ENCODE data around the gene TOX2.

The TOX2 gene

DNA sequence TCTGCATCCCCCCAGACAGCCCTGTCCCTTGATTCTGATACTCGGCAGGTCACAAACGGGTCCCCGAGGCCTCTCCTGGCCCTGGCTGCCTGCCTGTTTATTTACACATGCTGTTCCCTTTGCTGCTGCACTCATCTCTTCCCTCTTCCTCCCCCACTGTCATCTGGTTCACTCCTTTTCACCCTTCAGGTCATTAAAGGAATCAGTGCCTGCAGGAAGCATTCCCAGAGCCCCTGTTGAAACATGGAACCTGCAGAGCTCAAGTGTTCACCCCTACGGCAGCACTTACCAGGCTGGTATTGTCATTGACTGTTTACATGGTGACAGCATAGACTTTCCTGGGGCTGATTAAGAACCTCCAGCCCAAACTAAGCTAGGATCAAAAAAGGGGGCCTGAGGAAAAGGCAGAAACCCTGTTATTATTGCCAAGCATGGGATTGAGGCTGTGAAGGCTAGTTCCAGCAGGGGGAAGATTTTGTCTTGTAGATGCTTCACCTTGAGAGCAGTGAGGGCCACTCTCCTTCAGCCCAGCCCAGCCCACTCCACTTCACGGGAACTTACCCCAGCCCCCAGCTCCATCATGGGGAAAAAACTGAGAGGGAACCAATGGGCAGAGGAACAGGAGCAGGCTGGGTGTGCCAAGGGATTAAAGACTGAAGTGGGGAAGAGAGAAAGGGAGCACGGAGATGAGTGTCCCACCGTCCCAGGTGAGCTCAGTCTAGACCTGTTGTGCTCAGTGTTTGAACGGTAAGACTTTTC lies 199.1 kb downstream of the TOX2 start:
- no peak for DNase-seq

DNA sequence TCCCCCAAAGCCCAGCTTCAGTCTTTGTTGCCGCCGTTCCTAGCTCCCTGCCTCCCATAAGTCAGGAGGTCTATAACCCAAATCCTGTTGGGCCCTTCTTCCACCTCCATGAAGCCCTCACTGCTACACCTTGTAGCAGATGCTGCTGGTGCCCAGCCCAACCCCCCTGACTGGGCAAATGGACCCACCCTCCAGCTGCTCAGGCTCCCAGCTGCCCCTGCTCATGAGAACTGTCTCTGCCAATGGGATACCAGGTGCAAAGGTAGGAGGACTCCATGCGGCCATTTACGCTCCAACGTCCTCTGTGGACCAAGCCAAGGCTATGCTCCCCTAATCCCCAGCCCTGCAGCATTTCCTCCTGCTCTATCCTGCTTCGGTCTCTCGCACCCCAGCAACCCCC lies 200.5 kb downstream of the TOX2 start:
- no peak for DNase-seq

DNA sequence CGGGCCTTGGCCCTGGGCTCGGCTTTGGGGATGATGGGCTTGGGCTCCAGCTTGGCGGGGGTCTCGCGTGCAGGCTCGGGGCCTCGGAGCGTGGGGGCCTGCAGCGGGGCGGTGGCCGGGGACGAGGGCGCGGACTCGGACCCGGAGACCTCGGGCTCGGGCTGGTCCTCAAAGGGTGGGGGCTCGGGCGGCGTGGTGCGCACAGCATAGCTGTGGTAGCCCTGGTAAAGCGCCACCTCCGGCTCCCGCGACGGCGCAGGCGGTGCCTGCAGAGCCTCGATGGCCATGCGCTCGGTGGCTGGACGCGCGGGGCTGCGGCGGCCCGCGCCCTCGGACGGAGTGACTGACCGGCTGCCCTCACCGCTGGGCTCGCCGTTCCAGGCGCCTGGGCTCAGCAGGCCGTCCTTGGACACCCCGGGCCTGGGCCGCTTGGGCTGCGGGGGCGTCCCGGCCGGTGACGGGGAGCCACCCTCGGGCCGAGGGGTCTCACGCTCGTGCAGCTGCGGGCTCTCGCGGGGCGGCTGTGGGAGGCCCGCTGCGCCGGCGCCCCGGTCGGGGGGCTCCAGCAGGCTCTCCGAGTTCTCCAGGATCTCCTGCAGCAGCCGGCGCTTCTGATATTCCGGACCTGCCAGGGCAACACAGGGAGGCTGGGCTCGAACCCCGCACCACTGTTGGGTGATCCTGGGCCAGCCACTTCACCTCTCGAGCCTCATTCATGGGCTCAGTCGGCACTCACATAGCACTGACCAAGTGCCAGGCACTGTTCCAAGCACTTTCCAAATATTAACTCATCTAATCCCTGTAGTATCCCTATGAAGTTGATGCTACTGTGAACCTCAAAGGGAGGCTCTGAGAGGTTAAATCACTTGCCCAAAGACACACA lies 201.4 kb downstream of the TOX2 start:
- no peak for DNase-seq

DNA sequence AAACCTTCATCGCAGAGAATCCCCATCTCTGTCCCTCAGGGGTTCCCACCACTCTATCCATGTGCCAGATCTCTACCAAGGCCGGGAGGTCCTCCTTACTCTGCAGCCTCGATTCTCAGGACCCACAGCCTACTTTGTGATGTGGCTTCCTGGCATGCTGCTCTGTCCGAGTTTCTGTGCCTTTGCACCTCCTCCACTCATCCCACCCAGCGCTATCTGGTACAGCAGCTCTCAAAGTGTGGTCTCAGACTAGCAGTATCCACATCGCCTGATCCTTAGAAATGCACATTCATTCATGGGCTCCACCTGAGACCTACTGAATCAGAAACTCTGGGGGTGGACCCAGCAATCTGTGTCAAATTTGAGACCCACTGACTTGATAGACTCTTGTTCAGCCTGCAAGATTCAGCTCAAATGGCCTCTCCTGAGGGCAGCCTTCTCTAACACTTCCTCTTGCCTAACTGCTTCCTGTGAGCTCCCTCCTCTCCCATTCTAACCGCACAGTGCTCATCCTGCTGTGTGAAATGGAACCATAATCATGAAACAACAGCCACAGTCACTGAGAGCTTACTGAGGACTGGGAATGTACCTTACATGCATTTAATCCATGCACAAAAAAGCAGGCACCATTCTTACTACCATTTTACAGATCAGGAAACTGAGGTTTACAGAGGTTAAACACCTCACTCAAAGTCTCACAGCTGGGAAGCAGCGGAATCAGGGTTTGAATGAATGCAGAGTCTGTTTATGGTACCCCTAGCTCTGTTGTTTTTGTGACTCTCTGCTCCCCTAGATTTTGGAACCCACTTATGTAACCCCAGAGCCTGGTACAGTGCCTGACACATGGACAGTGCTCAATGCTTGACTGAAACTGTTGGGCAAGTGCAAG lies 202.9 kb downstream of the TOX2 start:
- no peak for DNase-seq

DNA sequence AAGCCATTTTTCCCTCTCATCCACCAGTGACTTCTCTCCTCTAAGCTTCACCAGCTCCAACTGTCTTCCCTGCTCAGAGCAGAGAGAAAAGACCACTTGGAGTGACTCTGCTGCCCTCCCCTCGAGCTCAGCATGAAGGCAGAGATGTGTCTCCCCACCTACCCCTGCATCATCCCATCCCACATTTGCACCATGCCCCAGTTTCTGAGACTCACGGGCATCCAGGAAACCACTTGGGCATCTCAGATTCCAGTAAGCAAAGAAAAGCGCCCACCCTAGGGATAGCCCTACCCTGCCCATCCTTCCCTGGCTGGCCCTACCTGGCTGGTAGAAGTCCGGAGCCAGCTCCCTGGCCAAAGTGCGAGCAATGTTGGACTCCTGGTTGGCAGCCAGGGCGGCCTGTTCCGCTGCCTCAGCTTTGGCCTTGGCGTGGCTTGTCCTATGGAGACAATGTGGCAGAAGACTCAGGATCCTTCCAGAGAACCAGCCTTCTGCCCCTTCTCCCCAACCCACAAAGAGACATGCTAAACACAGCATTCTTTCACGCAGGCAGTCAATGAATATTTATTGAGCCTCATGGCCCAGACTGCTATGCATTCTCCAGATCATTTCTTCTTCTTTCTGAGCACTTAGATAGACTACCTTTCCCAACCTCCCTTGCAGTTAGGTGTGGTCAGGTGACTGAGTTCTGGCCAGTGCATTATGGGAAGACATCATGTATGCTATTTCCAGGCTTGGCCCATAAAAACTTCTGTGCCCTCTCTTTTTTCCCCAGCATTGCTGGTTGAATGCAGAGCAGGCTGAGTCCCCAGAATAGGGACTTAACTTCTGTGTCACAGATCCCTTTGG lies 203.8 kb downstream of the TOX2 start:
- DNase-seq = no peak

Measured in activated CD4-positive, alpha-beta T cell treated with anti-CD3 and anti-CD28 coated beads, Interleukin-2, amount 50 U/mL, for 4 hours (primary cell).